Activated CD4-positive, CD25-positive, alpha-beta regulatory T cell (primary cell): Measurements from ENCODE around the gene FMOD.
A peak's percentile ranks its signal among the peaks of the same experiment; 100 is the strongest.
"Not testable (repeated sequence)": the region's sequence is repeated elsewhere in the genome, so short reads cannot be mapped to it uniquely, and the experiment has no call there.

Source experiments
- DNase-seq, 4 experiments: peaks; one replicate each; lab custom pipeline; 2025; lab: John Stamatoyannopoulos, UW

FMOD gene

GRCh38 chr1:203305809-203306088 is 45.2 kb downstream of the FMOD start:
- no peak for DNase-seq

DNA sequence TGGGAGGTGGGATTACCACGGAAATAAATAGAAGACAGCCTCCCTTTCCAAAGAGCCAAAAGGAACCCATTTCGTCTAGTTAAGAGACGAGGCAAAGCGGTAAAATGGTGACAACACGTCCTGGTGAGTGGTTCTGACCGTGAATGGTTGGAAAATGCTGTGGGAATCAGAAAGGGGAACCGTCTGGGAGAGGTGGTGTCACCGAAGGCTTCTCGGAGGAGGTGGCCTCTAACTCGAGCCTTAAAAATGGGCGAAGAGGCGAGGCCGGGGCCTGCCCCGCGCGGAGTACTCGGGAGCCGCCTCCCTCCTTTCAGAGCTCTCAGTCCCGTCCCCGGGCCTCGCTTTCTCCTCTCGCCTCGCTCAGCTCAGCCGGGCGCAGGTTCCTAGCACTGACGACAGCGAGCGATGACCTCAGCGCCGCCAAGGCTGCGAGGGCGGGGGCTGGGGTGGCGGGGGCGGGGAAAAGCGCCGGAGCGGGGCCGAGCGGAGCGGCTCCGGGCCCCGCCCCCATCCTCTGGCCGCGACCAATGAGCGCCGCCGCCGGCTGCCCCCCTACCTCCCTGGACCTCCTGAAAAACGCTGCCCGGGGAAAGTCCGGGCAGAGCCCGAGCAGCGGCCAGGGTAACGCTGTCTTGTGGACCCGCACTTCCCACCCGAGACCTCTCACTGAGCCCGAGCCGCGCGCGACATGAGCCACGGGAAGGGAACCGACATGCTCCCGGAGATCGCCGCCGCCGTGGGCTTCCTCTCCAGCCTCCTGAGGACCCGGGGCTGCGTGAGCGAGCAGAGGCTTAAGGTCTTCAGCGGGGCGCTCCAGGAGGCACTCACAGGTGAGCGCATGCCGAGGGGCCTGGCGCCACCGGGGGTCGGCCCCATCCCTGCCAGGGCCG is 45.8 kb downstream of the FMOD start, which contains the start of gene BTG2:
Gene BTG2 (plus strand): TSS at position 601 of the 890 bp plus-strand sequence. CDS start 88 bp downstream, at position 689.
- DNase-seq, result peak; percentile 76 to 90 (median 84)

DNA sequence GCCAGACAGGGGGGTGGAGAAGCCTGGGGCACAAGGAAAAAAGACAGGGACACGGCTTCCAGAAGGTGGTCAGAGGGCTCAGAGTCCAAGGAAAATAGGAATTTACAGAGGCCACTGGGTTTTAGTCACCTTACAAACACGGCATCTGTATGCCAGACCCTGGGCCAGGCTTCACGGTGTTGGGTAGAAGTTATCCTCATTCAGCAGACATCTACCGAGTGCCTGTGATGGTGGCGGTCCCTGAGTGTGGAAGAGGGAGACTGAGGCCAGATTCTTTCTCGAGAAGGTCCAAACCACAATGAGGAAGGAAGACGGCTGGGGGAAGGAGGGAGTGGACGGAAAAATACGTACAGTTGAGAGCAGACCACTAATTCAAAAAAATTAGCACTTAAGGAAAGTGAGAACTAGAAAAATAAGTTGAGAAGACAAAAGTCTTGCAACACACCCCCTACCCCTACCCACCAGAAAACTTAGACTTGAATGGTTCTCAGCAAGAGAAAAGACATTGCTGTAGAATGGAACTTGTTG is 46.5 kb downstream of the FMOD start:
- DNase-seq, result no peak

DNA sequence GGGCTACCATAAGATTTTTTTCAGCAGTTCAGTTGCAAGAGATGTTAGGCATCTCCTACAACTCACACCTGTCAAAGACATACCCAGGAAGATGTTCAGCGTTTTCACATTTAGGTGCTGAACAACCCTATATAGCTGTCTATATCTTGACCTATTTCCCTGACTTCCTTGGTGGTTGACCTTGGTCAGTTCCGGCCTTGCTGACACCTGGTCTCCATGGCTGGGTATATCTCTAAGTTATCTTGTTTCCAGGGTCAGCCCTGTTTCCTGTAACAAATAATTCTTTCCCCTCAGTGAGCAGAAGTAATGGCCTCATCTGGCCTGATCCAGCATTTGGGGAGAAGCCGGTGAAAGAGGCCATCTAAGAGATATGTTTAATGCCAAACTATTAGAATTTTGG is 48.0 kb downstream of the FMOD start:
- no peak for DNase-seq

DNA sequence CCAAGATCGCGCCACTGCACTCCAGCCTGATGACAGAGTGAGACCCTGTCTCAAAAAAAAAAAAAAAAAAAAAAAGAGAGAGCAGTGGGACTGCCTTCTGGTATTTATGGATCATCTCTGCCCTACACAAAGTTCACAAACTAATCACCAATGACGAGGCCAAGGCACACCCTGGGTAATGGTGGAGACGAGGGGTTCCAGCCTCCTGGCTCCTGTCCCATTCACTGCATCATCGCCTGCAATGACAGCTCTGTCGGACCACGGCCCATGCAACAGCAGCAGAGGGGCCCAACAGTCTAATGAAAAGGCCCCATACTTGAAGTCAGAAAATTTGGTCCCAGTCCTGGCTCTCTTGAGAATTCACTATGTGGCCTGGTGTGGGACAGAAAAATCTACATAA is 48.5 kb downstream of the FMOD start:
- no peak for DNase-seq

DNA sequence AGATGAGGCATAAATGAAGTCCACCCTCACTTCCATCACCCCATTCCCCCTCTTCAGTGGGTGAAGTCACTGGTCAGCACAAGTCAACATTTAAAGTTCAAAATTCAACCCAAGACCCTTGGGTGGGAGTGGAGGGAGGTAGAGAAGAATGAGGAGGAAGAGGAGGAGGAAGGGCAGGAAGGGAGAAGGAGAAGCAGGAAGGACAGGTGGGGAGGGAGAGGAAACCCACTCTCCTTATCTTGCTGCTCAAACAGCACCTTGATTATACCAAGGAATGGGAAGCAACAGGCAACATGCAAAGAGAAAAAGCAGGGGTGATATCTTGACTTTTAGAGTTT is 49.6 kb downstream of the FMOD start:
- DNase-seq, result no peak

DNA sequence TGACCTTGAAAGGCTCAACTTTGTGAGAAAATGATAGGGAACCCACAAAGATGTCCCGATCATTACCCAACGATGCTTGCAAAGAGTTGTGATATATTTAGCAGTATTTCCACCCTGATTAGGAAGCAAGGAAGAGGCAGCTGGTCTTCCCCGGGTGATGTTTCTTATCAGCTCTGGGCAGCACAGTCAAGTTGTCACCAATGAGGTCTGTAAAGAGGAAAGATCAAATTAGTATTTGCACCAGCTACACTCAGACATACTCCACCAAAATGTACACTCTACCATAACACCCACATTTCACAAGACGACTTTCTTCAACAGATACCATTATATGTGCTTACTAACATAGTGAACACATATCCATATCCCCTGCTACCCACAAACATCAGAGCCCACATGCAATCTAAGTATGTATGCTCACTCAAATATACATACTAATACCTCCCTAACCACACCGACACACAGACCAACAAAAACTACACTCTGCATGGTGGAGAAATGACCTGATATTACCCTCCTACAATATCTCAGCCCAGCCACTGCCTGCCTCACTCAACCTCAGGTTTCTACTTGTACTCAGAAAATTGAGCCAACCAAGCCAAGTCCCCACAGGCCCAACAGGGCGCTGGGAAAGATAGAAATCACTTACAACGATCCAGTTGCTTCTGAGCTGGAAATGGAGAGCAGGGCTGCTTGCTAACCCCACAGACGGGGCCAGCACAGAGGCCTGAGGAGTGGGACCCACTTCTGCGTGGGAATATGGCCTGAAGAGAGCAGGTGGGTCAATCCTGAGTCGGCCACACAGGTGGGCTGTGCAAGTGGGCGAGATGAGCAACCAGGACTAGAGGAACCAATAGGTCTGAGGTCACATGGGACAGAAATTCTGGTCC is 50.2 kb downstream of the FMOD start:
- DNase-seq, result no peak

- DNase-seq, result not testable (repeated sequence)
These were observed 51.0 kb downstream of the FMOD start for GRCh38 chr1:203299719-203300429.

DNA sequence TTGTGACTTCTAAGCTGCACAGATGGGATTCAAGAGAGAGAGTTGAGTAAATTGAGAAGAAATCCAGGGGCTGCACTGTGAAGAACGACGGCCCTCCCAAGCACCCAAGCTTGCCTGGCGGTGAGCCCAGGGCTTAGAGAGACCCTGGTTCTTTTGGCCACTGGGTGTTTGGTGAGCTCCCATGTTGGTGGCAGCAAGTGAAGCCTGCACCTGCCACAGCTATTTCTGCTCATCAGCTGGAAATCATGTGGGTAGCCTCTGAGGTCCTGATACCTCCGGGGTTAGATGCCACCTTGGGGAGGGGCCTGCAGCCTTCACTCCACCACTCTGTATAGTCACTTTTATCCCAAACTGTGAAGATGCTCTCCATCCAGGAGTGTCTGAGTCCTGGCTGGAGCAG is 51.8 kb downstream of the FMOD start:
- no peak for DNase-seq

GRCh38 chr1:203296460-203297073 is 54.4 kb downstream of the FMOD start:
- DNase-seq, result no peak

DNA sequence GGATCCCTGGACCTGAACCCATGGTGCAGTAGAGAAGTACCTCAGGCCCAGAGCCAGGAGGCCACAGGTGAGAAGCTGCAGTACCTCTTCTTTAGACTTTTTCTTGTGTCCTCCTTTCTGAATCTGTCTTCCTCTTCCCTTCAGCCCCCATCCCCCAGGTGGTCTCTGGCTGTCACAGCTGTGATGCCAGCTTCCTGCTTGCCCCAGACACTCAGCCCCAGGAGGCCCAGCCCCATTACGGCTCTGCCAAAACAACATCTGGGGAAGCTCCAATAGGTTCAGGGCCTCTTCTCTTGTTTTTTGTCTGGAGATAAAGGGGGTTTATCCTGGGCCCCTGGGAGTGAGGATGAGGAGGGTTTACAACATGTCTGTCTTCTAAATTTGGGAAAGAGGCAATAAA is 55.1 kb downstream of the FMOD start:
- no peak for DNase-seq

- DNase-seq, result no peak
These were observed 59.5 kb downstream of the FMOD start for GRCh38 chr1:203291201-203292096.
